ENCODE results near the gene IFFO2. TPM values are rescaled to one million over a fixed set of nuclear protein-coding genes. Genes with fewer than 3 reads are reported as not detected.

Gene IFFO2
- total RNA-seq, 1 donor from 2014 or later, result 34.6 TPM

GRCh38 chr1:18886003-18886335 is 70.5 kb downstream of the IFFO2 start:
- intact Hi-C loops (cut with DNase I), result loop anchor here (10.0 kb wide), 1 partner anchor 359 kb away; no protein-coding TSS in a partner anchor
- DNase-seq (ENCODE audit: extremely low spot score in 2 of 2), result no peak

GRCh38 chr1:18885311-18886002 is 71.0 kb downstream of the IFFO2 start:
- no peak overlapping the region for H3K27ac ChIP-seq
- intact Hi-C loops (cut with DNase I), result loop anchor here (10.0 kb wide), 1 partner anchor 359 kb away; no protein-coding TSS in a partner anchor

More at GRCh38 chr1:18886003-18886335, 70.5 kb downstream of the IFFO2 start:
- Histone ChIP-seq H3K36me3 (peaks cover 0 to 4% of the 10 kb centered on the region in 2 donors), H3K27me3 (no peaks in the 10 kb centered on the region), H3K27ac (no peak overlapping the region), H3K4me3 (no peak overlapping the region), H3K4me1 (peaks cover 27% of the 10 kb centered on the region), H3K9me3 (no peaks in the 10 kb centered on the region)
- TF ChIP-seq POLR2A (IDR thresholded peaks at IDR 0.05) (no peak), CTCF (IDR thresholded peaks at IDR 0.05) (no peak), POLR2AphosphoS5 (IDR thresholded peaks at IDR 0.05; ENCODE audit: insufficient read depth in 1 of 2, low read depth in 1 of 2) (no peak)

GRCh38 chr1:18884727-18885126 is 71.7 kb downstream of the IFFO2 start:
- H3K36me3 ChIP-seq, result peaks cover 0 to 4% of the 10 kb centered on the region in 2 donors
- no peaks in the 10 kb centered on the region for H3K9me3 ChIP-seq
- H3K4me3 ChIP-seq, result no peak overlapping the region
- no peak overlapping the region for H3K27ac ChIP-seq
- TF ChIP-seq POLR2AphosphoS5 (IDR thresholded peaks at IDR 0.05; ENCODE audit: insufficient read depth in 1 of 2, low read depth in 1 of 2) (no peak), POLR2A (IDR thresholded peaks at IDR 0.05) (no peak), CTCF (IDR thresholded peaks at IDR 0.05) (no peak)
- H3K4me1 ChIP-seq, result peaks cover 27% of the 10 kb centered on the region
- intact Hi-C loops (cut with DNase I), result loop anchor here (10.0 kb wide), 1 partner anchor 360 kb away; no protein-coding TSS in a partner anchor
- no peak for DNase-seq (ENCODE audit: extremely low spot score in 2 of 2)
- H3K27me3 ChIP-seq, result no peaks in the 10 kb centered on the region

More at GRCh38 chr1:18885311-18886002, 71.0 kb downstream of the IFFO2 start:
- Histone ChIP-seq H3K4me3 (no peak overlapping the region), H3K27me3 (no peaks in the 10 kb centered on the region), H3K4me1 (peaks cover 27% of the 10 kb centered on the region), H3K36me3 (peaks cover 0 to 4% of the 10 kb centered on the region in 2 donors), H3K9me3 (no peaks in the 10 kb centered on the region)
- no peak for TF ChIP-seq CTCF (IDR thresholded peaks at IDR 0.05)
- TF ChIP-seq POLR2A (IDR thresholded peaks at IDR 0.05), result no peak
- no peak for TF ChIP-seq POLR2AphosphoS5 (IDR thresholded peaks at IDR 0.05; ENCODE audit: insufficient read depth in 1 of 2, low read depth in 1 of 2)
- no peak for DNase-seq (ENCODE audit: extremely low spot score in 2 of 2)

- peaks cover 0 to 4% of the 10 kb centered on the region in 2 donors for H3K36me3 ChIP-seq
- intact Hi-C loops (cut with DNase I), result loop anchor here (10.0 kb wide), 1 partner anchor 360 kb away; no protein-coding TSS in a partner anchor
- no peaks in the 10 kb centered on the region for H3K27me3 ChIP-seq
- TF ChIP-seq POLR2A (IDR thresholded peaks at IDR 0.05), result no peak
- TF ChIP-seq POLR2AphosphoS5 (IDR thresholded peaks at IDR 0.05; ENCODE audit: insufficient read depth in 1 of 2, low read depth in 1 of 2), result no peak
- TF ChIP-seq CTCF (IDR thresholded peaks at IDR 0.05), result no peak
- no peaks in the 10 kb centered on the region for H3K9me3 ChIP-seq
- peaks cover 27% of the 10 kb centered on the region for H3K4me1 ChIP-seq
- no peak overlapping the region for H3K27ac ChIP-seq
- no peak overlapping the region for H3K4me3 ChIP-seq
- DNase-seq (ENCODE audit: extremely low spot score in 2 of 2), result no peak
Measured at GRCh38 chr1:18884419-18884717, 72.1 kb downstream of the IFFO2 start.
